ENCODE data around the gene PPM1J. TPM values are rescaled to one million over a fixed set of nuclear protein-coding genes. Genes with fewer than 3 reads are reported as not detected.

The PPM1J gene
- total RNA-seq, 4 donors from 2014 or later: 1.7 to 4.8 (median 3.0) TPM

DNA sequence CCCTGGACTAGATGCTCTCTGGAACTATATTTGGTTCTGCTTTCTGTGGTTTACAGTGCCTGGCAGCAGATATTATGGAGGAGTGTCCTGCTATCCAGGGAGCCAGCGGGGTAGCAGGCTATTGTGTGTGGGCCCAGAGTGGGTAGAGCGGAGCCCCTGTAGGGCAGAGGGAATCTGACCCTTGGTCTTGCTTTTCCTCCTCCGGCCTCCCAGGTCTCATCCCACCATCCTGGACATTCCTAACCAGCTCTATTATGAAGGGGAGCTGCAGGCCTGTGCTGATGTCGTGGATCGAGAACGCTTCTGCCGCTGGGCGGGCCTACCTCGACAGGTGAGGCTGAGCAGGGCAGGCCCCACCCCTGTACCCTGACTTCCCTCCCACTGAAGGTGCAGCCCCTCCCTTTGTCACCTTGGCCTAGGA lies 17.3 kb downstream of the PPM1J start:
- no peak for DNase-seq
- Histone ChIP-seq H3K27ac (no peak overlapping the region), H3K36me3 (peaks cover 26 to 29% of the 10 kb centered on the region in 2 donors), H3K27me3 (no peaks in the 10 kb centered on the region), H3K9me3 (no peaks in the 10 kb centered on the region), H3K4me3 (replicated peaks in 1 of 3) (no peak overlapping the region), H3K4me1 (peaks cover 17 to 39% of the 10 kb centered on the region in 2 donors)
- intact Hi-C loops (cut with DNase I): no loop called here
- 92 to 93% methylated on average over 9 of the region's 9 CpGs for WGBS, 2 donors
- TF ChIP-seq POLR2A (IDR thresholded peaks at IDR 0.05) (no peak), CTCF (IDR thresholded peaks at IDR 0.05) (no peak)

DNA sequence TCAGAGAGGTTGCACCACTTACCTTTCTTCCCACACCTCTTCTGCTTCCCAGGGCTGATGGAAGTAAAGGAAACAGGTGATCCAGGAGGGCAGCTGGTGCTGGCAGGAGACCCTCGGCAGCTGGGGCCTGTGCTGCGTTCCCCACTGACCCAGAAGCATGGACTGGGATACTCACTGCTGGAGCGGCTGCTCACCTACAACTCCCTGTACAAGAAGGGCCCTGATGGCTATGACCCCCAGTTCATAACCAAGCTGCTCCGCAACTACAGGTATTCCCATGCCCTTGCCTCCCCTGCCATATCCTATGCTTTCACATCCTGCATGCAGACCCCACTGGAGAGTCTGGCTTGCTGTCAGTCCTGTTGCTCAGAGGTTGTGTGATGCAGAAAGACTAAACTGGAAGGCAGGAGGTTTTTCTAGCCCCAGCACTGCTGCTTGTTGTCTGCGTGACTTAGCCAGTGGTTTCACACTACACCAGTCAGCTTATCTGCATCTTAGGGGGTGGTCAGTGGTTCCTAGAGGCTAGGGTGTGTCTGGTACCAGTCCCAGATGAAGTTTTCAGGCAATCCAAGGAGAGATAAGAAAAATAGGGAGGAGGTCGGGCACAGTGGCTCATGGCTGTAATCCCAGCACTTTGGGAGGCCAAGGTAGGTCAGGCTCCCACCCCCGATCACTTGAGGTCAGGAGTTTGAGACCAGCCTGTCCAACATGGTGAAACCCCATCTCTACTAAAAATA lies 18.4 kb downstream of the PPM1J start:
- Histone ChIP-seq H3K9me3 (no peaks in the 10 kb centered on the region), H3K27me3 (no peaks in the 10 kb centered on the region), H3K4me1 (peaks cover 17 to 36% of the 10 kb centered on the region in 2 donors), H3K27ac (no peak overlapping the region), H3K4me3 (replicated peaks in 1 of 3) (no peak overlapping the region), H3K36me3 (peaks cover 31 to 35% of the 10 kb centered on the region in 2 donors)
- 93 to 94% methylated on average over 3 to 5 of the region's 7 CpGs for whole genome bisulfite sequencing, 2 donors
- TF ChIP-seq CTCF (IDR thresholded peaks at IDR 0.05) (no peak), POLR2A (IDR thresholded peaks at IDR 0.05) (no peak)
- intact Hi-C loops (cut with DNase I): no loop called here
- DNase-seq: no peak

- intact Hi-C loops (cut with DNase I): no loop called here
- Histone ChIP-seq H3K4me1 (peaks cover 5 to 21% of the 10 kb centered on the region in 2 donors), H3K4me3 (replicated peaks in 1 of 3) (no peak overlapping the region), H3K27ac (no peak overlapping the region), H3K9me3 (no peaks in the 10 kb centered on the region), H3K36me3 (peaks cover 39 to 46% of the 10 kb centered on the region in 2 donors), H3K27me3 (no peaks in the 10 kb centered on the region)
- no peak for DNase-seq
- TF ChIP-seq POLR2A (IDR thresholded peaks at IDR 0.05) (no peak), CTCF (IDR thresholded peaks at IDR 0.05) (no peak)
- 97 to 99% methylated on average over 8 to 9 of the region's 9 CpGs for WGBS, 2 donors
Observed at GRCh38 chr1:112695276-112695675, 19.9 kb downstream of the PPM1J start.

GRCh38 chr1:112694363-112694929 lies 20.7 kb downstream of the PPM1J start:
- no peaks in the 10 kb centered on the region for H3K27me3 ChIP-seq
- TF ChIP-seq POLR2A (IDR thresholded peaks at IDR 0.05) (no peak), CTCF (IDR thresholded peaks at IDR 0.05) (no peak)
- no peak overlapping the region for H3K27ac ChIP-seq
- H3K4me1 ChIP-seq: peaks cover 0 to 13% of the 10 kb centered on the region in 2 donors
- no peak overlapping the region for H3K4me3 ChIP-seq (replicated peaks in 1 of 3)
- H3K36me3 ChIP-seq: peaks cover 40 to 53% of the 10 kb centered on the region in 2 donors
- intact Hi-C loops (cut with DNase I): no loop called here
- no peaks in the 10 kb centered on the region for H3K9me3 ChIP-seq
- no peak for DNase-seq
- 93 to 96% methylated on average over 10 to 14 of the region's 15 CpGs for WGBS, 2 donors

DNA sequence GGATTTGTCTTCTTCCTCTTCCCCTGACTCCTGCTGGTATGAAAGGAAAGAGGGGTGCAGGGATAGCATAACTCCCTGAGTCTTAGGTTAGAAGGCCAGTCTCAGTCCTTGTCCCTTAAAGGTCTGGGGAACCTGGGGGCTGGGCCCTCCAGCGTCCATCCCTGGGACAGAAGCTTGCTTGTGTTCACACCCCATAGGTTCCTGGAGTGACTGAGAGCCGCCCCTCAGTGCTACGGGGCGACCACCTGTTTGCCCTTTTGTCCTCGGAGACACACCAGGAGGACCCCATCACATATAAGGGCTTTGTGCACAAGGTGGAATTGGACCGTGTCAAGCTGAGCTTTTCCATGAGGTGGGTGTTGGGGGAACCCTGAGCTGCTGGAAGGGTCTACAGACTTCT lies 21.3 kb downstream of the PPM1J start:
- no peak for TF ChIP-seq CTCF (IDR thresholded peaks at IDR 0.05)
- TF ChIP-seq POLR2A (IDR thresholded peaks at IDR 0.05): no peak
- intact Hi-C loops (cut with DNase I): no loop called here
- H3K4me1 ChIP-seq: peaks cover 0 to 7% of the 10 kb centered on the region in 2 donors
- peaks cover 40 to 53% of the 10 kb centered on the region in 2 donors for H3K36me3 ChIP-seq
- H3K27ac ChIP-seq: no peak overlapping the region
- no peaks in the 10 kb centered on the region for H3K9me3 ChIP-seq
- no peak for DNase-seq
- H3K27me3 ChIP-seq: no peaks in the 10 kb centered on the region
- 91 to 100% methylated on average over 1 to 6 of the region's 6 CpGs for WGBS, 2 donors
- H3K4me3 ChIP-seq (replicated peaks in 1 of 3): no peak overlapping the region

Data from thyroid gland (tissue), 4 donors.